GM19240 (cell line): ENCODE measurements around the gene OR7G2.

ENCODE experiments used
- DNase-seq: peaks from one replicate; pipeline ENCODE4 v3.0.0; 2011; ENCODE audit warnings: low spot score; ENCODE audit not compliant: insufficient read length

OR7G2 gene

GRCh38 chr19:9107375-9107774, at the start of gene OR7G2:
OR7G2 (minus strand) TSS chr19:9107475; CDS start chr19:9103243, 4,232 bp downstream.
- DNase-seq = no peak

DNA sequence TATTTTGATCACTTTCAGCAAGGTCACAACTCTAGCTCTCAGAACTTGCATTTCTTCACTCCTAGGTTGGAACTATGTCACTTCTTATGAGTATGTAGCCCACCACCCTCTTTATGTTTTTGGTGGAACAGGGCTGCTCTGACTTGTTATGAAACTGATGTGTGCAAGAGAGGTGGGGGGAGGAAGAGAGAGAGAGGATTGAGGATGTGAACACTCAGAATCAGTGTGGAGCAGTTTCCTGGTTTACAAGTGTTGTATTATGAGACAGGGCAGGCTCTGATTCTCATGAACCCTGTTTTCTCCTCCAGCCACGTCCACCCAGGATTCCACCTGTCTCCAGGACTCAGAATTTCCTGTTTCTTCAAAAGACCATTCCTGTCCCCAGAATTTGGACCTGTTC, 49.0 kb upstream of the OR7G2 start:
- DNase-seq = no peak

DNA sequence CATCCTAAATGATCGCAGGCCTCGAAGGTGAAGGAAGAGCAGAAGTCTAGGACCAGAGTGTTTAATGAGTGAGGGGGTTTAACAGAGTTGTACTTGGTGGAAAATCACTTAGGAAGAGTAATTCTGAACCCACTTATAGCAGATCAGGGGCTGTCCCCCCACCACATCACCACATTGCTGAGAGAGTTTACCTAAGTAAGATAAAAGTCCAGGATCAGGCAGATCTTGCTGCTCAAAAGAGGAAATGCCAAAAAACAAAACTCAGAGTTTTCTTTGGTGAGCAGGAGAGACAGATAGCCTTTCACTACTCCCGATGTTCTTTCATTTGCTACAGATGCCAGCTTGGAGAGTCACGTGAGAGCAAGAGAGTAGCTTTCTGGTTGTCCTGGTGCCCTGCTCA, 48.3 kb upstream of the OR7G2 start:
- DNase-seq = no peak

DNA sequence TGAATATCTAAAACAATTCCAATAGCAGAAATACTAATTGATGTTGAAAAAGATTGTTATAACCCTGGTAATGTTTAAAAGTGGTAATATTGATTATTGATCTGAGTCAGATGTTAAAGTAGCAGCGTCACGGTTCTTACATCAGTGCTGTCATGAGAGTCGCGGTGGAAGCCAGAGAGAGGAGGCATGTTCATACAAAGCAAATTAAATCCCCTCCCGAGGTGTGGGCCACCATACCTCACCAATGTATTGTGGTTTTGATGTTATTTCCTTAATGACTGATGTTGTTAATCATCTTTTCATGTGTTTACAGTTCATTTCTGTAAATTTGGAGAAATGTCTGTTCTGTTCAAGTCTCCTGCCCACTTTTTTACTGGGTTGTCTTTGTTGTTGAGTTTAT, 44.1 kb upstream of the OR7G2 start:
- DNase-seq = no peak

DNA sequence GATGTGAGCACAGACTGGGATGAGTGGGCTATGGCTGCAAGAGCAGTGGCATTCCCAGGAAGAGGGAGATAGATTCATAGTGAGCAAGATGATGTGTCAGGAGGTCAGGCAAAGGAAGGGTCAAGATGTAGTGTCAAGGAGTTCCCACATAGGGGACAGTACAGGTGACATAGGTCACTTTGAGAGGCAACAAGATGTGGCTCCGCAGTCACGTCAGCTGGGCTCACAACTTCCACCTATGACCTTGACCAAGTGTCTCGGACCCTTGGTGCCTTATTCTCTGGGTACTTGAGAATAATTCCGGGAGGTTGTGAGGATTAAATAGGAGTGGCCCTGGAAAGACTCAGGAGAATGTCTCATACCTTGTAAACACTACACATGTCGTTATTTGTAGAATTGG, 43.4 kb upstream of the OR7G2 start:
- no peak for DNase-seq

DNA sequence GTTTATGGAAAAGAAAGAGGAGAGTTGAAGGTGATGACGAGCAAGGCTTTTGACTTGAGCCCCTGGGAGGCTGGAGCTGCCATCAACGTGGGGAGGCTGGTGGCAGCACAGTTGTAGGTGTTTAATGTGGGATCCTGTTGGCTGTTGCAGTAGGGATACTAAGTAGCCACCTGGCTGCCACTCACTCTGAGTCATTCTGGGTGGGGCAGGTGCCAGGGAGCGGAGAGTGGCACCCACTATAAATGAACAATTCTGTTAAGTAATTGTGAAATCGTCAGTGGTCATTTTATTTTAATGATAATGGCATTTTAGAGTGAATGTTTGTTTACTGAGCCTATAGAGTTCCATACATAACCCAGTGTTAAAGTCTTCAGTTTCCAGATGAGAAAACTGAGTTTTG, 42.7 kb upstream of the OR7G2 start:
- DNase-seq = no peak

GRCh38 chr19:9148697-9149096, 41.4 kb upstream of the OR7G2 start:
- DNase-seq = no peak

DNA sequence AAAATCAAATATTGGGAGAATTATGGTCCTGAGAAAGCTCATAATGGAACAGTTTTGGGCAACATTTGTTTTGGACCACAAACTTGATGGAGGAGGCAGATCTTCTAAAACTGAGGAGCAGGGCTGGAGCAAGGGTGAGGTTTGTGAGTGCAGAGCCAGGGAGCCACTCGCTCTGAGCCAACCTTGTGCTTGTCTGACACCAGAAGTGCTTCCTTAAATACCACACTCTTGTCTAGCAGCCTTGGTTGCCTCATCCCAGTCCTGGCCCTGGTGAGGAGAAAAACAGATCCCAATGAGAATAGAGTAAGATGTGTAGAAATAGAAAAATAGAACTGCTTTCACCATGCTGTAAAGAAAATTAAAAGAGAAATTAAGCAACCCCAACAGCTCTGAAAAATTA, 39.6 kb upstream of the OR7G2 start:
- DNase-seq = no peak

- no peak for DNase-seq
Measured at GRCh38 chr19:9144920-9145319, 37.6 kb upstream of the OR7G2 start.

DNA sequence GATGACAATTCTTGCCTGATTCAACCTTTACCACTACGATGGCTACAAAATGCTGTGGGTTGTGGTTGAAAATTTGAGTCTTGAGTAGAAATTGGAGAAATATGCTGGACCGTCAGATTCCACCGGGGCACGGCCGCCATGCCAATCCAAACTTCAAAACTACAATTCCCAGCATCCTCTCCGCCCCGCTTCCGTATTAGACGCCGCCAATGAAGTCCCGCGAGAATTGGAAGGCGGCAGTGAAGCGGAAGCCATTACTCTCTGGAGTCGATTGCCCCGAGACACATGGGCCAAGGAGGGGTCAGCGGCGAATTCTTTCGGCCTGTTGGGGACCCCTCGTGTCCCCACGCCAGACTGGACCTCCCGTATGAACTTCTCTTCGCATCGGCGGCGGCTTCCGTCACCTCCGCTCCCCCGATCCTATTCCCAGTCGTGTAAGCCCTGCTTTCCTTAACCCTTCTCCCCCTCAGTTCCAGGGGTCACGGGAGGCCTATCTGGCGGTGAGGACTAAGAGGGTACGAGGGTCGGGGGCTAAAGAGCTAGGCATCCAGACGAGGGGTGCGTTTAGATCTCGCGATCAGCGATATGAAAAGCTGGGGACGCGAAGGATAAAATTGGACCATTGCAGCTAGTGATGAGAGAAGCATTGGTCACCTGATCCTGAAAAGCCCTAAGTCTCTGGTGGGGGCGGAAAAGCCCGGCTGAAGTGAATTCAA, 33.0 kb upstream of the OR7G2 start, which contains the start of gene ZNF317:
Gene ZNF317, plus strand, starts transcription at position 239 of the 716 bp plus-strand sequence. CDS start 15,620 bp downstream, outside the sequence.
- DNase-seq = peak; percentile 87

GRCh38 chr19:9139609-9140158, 32.4 kb upstream of the OR7G2 start:
- DNase-seq = no peak

DNA sequence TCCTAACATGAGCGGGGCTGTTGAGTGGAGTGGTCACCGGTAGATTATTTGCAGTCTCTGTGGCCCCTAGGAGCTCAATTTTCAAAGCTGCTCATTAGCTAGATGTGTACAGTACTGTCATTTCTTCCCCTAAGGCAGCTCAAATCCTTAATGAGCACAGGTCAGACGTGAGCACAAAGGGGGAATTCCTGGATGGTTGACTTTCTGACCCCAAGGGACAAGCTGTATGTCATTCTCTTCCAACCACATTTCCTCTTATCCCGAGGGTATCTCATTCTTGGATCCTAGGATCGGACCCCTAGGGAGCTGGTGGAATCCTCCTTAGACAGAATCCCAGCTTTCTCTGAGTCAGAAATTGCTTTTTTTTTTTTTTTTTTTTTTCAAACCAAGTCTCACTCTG, 25.1 kb upstream of the OR7G2 start:
- DNase-seq = no peak

DNA sequence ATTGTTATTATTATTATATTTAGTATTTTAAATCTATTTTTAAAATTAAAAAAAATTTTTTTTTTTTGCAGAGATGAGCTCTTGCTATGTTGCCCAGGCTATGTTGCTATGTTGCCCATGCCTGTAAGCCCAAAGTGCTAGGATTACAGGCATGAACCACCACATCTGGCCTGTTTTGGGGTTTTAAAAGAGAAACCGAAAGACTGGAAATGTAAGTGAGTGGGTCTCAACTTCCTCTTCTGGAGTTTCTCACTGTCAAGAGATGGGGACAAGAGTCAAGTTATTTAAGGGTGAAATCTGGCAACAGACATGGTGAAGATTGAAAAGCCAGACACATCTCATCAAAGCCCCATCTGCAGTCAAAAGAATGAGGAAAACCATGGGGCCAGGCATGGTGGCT, 23.7 kb upstream of the OR7G2 start:
- DNase-seq = no peak

- no peak for DNase-seq
Measured at GRCh38 chr19:9128171-9128570, 20.9 kb upstream of the OR7G2 start.

DNA sequence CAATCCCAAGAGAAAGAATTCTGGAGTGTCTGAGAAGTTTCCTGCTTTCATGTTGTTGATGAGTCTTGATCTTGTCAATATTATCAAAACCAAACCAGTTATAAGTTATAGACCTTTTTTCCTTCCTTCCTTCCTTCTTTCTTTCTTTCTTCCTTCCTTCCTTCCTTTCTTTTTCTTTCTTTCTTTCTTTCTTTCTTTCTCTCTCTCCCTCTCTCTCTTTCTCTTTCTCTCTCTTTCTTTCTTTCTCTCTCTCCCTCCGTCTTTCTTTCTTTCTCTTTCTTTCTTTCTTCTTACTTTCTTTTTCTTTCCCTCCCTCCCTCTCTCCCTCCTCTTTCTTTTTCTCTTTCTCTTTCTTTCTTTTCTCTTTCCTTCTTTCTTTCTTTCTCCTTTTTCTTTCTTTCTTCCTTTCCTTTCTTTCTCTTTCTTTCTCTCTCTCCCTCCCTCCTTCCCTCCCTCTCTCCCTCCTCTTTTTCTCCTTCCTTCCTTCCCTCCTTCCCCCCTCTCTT, 19.7 kb upstream of the OR7G2 start, which contains the start of gene OR7G3:
Gene OR7G3, minus strand, starts transcription at position 51 of the 506 bp plus-strand sequence. Its CDS starts 0 bp downstream, at position 51.
- DNase-seq = no peak

DNA sequence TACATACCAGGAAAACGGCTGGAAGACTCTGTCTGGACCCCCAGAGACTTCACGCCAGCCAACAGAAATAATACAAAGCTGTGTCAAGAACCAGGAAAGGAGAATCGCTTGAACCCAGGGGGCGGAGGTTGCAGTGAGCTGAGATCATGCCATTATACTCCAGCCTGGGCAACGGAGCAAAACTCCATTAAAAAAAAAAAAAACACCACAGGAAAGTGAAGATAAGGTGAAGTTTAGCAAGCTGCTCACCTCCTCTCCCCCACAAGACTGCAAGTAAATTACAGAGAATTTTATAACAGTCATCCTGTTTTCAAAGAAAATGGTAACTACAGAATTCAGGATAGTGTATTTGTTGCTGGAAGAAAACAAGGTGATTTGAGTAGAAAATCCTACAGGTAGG, 9.3 kb upstream of the OR7G2 start:
- no peak for DNase-seq

DNA sequence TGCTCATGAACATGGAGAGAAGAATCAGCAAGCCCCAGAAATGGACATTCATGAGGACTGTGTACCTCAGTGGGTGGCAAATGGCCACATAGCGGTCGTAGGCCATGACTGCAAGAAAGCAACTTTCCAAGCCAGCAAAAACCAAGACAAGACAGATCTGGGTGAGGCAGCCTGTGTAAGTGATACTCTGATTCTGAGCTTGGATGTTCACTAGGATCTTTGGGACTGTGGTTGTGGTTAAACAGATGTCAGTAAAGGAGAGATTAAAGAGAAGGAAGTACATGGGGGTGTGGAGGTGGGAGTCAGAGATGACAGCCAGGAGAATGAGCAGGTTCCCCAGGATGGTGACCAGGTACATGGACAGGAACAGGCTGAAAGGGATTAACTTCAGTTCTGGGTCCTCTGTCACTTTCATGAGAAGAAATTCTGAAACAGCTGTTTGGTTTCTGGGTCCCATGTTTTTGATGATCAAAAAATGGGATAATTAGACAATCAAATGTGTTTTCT, 8.1 kb upstream of the OR7G2 start, which contains the start of gene OR7G1:
Gene OR7G1, minus strand, starts transcription at position 457 of the 507 bp plus-strand sequence. Its CDS starts 0 bp downstream, at position 457.
- no peak for DNase-seq

DNA sequence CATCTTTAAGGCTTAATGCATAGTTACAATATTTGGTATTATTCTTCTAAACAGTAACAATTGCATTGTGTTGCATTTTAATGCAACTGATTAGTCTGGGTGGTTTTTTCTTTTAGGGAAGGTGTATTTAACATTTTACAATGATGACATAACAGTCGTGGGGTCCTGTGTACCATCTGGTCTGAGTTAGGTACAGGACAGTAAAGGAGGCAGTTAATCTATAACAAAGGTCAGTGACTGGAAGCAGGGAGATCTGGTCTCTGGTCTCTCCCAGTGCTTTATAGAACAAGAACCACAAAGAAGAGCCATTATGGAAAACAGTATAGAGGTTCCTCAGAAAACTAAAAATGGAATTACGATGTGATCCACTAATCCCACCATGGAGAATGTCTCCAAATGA, 2.7 kb upstream of the OR7G2 start:
- no peak for DNase-seq

DNA sequence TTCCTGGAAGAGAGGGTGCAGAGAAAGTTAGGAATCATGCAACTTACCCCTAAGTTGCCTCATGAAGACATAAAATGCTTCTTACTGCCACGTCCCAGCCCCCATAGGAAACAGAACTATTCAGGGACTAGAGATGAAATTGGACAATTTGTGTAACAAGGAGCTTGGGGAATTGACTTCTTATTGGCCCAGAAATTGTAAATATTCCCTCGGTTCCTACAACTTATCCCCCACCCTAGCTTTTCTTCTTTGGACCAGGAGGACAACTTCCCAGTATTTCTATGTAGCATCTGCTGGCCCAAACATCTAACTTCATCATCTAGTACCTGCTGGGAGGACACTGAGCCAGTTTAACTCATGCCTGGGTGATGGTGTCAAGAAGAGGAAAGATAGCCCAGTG, 20.5 kb downstream of the OR7G2 start, which contains the start of gene OR1M1:
Gene OR1M1, plus strand, starts transcription at position 301 of the 400 bp plus-strand sequence. CDS start 6,184 bp downstream, outside the sequence.
- DNase-seq = no peak

GRCh38 chr19:9078651-9079050, 28.6 kb downstream of the OR7G2 start:
- DNase-seq = no peak

DNA sequence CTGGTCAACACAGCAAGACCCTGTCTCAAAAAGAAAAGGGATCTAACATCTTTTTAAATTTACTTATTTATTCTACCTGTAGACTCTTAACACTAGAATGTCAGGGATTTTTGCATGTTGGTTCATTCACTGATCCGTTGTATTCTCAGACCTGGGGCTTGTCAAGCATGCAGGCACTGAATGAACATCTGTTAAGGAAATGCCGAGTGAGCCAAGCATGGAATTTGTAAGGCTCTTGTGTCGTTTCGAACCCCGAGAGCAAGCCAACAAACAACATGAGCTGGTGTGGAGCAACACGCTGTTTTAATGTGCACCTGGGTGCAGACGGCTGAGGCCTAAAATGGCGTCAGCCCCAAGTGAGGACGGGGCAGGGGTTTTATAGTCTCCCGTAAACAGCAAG, 30.4 kb downstream of the OR7G2 start:
- no peak for DNase-seq
